GM12875 (cell line): ENCODE measurements around the gene DAB1.

ENCODE experiments used
- H3K4me3 ChIP-seq: one replicate; pipeline ENCODE4 v1.5.1; 2011; ENCODE audit warnings: low read depth, low read length, control low read depth
- TF ChIP-seq, protein P1 (sequence below): IDR thresholded peaks from 2 replicates; pipeline ENCODE4 v1.5.1; 2011; ENCODE audit warnings: low read depth, mild to moderate bottlenecking, control low read depth, inconsistent platforms, low read length, moderate library complexity, borderline replicate concordance; ENCODE audit not compliant: insufficient read depth

DAB1 gene

GRCh38 chr1:57017200-57017599 is 406.7 kb downstream of the DAB1 start:
- H3K4me3 ChIP-seq = no peak overlapping the region
- TF ChIP-seq, protein P1, sequence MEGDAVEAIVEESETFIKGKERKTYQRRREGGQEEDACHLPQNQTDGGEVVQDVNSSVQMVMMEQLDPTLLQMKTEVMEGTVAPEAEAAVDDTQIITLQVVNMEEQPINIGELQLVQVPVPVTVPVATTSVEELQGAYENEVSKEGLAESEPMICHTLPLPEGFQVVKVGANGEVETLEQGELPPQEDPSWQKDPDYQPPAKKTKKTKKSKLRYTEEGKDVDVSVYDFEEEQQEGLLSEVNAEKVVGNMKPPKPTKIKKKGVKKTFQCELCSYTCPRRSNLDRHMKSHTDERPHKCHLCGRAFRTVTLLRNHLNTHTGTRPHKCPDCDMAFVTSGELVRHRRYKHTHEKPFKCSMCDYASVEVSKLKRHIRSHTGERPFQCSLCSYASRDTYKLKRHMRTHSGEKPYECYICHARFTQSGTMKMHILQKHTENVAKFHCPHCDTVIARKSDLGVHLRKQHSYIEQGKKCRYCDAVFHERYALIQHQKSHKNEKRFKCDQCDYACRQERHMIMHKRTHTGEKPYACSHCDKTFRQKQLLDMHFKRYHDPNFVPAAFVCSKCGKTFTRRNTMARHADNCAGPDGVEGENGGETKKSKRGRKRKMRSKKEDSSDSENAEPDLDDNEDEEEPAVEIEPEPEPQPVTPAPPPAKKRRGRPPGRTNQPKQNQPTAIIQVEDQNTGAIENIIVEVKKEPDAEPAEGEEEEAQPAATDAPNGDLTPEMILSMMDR = no peak

GRCh38 chr1:57015071-57015470 is 408.8 kb downstream of the DAB1 start:
- TF ChIP-seq, protein P1 = no peak
- H3K4me3 ChIP-seq = no peak overlapping the region

DNA sequence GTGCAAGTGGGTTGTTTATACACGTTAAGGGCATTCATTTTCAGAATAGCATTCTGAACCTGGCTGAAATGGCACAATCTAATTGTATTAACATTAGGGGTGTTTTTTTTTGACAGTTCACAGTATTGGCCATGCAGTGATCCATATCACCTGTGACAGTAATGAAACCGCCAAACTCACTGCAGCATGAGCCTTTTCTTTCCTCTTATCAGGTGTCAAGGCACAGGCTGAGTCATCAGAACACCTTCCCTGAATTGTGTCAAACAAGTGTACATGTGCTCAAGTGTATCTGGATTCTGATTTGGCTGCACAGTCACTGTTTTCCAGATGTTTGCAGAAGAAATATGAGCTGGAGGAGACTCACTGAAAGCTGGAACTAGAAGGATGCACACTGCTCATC is 410.3 kb downstream of the DAB1 start:
- TF ChIP-seq, protein P1 = no peak
- no peak overlapping the region for H3K4me3 ChIP-seq

DNA sequence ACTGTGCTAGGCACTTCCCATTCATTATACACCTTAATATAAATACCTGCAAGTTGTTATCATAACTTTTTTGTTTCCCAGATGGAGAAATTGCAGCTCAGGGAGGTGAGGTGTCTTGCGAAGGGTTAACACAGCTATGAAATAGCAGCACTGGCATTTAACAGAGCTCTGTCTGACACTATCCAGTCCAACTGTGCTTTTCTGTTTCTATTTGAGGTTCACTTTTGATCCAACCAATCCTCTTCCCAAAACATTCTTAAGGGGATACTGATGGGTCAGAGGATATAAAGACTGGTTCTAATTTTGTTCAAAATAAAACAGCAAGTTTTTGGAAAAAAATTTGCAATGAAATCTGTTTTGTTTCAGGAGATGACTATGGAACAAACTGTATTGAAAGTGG is 411.5 kb downstream of the DAB1 start:
- H3K4me3 ChIP-seq = no peak overlapping the region
- TF ChIP-seq, protein P1 = no peak

DNA sequence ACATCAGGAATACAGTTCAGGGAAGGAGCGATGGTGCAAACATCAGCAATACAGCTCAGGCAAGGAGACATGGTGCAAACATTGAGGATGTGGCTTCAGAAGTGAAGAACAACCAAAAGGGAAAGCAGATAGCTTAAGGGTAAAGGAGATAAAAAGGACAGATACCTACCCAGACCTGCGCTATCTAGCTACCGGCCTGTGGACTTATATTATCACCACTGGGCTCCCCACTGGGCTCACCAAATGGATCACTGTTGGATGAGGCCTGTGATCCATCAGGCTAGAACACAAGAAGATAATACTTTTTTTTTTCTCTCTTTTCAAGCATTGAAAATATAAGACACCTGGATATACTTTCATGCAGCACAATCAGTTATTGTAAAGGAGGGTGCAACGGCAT is 413.3 kb downstream of the DAB1 start:
- TF ChIP-seq, protein P1 = no peak
- H3K4me3 ChIP-seq = no peak overlapping the region

- TF ChIP-seq, protein P1 = no peak
- H3K4me3 ChIP-seq = no peak overlapping the region
Observed at GRCh38 chr1:57007948-57008347, 415.9 kb downstream of the DAB1 start.

GRCh38 chr1:57007472-57007871 is 416.4 kb downstream of the DAB1 start:
- H3K4me3 ChIP-seq = no peak overlapping the region
- TF ChIP-seq, protein P1 = no peak
